HK-2 (cell line): Measurements from ENCODE around the gene LY86.

ENCODE experiments used
- DNase-seq: peaks from one replicate; pipeline ENCODE4 v3.0.0-alpha.2; 2018; ENCODE audit not compliant: unreplicated experiment

The LY86 gene

DNA sequence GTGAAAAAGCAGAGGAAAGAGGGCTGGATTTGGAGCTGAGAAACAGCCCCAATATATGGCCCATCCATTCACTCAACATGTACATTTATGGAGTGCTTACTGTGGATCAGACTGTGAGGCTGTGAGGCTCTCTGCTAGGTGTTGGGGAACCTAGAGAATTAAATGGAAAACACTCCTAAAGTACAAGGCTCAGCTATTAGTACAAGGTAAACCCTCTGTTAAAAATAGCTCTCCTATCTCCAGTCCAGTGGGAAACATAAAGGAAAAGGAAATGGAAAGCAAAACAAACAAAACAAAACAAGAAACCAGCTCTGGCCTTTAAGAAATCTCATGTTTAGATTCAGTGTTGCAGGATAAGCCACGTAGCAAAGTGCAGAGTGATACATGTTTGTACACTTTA is 35.0 kb downstream of the LY86 start:
- no peak for DNase-seq

DNA sequence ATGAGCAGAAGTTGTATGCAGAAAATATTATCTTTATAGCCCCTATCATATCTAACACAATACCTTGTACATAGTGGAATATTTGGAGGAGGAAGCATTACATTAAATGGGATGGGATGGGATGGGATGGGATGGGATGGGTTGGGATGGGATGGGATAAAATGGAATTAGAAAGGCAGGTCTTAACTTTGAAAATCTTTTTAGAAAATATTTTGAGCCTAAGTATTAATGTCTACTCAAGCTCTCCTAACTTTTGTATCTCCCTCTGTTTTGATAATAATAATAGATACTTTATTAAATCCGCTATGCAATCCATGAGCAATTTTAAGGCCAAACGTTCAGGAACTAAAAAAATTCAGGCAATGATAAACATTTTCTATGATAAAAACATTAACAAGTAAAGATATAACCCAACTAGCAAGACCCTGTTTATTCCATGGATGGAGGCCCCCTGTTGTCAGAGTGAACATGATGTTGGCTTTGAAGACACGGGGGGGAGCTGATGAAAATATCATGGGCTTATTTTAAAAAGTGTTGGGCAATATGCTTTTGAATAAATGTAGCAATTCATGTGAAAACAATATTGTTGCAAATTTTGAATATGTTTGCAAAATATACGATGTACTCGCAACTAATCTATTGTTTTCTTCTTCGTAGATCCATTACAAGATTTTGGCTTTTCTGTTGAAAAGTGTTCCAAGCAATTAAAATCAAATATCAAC is 35.9 kb downstream of the LY86 start:
- no peak for DNase-seq

DNA sequence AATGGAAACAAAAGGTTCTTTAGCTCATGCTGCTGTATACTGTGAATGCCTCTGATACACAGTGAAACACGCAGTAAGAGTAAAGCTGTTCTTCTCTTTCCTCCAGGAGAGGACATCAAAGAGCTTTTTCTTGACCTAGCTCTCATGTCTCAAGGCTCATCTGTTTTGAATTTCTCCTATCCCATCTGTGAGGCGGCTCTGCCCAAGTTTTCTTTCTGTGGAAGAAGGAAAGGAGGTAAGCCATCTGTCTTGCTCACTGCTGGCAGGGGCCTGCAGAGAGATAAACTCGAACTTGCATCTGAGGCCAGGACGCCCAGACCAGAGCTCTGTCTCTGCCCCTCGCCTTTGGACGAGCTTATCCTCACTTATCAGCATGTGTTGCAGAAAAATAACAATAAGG is 37.7 kb downstream of the LY86 start:
- no peak for DNase-seq

DNA sequence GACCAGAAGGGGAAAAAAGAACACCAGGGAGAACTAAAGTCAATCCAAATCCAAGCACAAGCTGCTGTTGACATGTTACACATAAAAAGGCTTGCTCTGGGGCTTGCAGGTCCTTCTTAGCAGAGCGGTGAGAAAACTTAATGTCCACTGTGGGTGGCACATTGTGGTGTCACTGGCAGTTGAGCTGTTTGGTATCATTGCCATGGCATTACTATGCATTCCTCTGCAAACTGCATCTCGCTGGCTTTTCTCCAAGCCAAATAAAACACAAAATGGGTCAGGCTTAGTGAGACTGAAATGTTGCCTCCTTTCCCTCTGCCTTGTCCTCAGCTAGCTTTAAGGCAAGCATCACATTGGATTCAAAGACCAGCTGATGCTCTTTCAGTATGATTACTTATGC is 40.9 kb downstream of the LY86 start:
- no peak for DNase-seq

DNA sequence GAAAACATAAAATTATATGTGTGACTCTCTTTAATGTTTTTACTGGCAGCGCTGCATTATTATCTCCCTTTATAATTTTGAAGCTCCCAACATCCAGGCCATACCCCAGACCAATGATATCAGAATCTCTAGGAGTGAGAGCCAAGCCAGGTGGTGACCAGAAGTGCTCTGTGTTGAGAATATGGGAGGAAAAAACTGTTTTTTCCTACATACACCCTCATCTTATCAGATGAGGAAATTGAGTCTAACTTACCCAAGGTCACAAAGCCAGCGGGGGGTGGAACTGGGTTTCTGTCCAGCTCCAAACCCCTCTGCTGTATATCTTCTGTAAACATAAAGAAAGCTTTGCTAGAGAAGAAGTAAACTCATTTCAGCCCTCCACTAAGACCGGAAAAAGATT is 42.5 kb downstream of the LY86 start:
- no peak for DNase-seq

DNA sequence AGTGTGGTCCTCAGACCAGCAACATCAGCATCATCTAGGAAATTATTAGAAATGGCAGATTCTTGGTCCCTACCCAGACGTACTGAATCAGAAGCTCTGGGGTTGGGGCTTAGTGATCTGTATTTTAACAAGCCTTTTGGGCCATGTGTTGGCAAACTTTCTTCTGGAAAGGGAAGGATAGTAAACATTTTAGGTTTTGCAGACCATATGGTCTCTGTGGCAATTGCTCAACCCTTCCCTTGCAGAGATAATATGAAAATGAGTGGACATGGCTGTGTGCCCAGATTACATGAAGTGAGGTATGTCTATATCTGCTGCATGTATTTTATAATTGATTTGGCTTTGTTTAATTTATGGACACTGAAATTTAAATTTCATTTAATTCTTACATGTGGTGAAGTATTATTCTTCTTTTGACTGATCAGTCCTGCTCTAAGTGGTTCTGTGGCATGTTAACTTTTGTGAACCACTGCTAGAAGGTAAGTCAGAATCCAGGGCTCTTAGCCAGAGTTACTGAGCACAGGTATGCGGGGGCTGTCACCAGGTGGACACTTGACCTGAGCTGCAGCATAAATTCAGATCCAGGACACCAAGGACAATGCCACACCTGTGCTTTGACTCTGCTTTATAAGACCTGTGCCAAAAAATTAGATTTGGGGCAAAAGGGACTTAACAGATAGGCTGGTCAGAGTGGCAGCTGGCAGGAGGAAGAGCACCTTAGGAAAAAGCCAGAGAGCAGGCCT is 43.2 kb downstream of the LY86 start:
- no peak for DNase-seq

DNA sequence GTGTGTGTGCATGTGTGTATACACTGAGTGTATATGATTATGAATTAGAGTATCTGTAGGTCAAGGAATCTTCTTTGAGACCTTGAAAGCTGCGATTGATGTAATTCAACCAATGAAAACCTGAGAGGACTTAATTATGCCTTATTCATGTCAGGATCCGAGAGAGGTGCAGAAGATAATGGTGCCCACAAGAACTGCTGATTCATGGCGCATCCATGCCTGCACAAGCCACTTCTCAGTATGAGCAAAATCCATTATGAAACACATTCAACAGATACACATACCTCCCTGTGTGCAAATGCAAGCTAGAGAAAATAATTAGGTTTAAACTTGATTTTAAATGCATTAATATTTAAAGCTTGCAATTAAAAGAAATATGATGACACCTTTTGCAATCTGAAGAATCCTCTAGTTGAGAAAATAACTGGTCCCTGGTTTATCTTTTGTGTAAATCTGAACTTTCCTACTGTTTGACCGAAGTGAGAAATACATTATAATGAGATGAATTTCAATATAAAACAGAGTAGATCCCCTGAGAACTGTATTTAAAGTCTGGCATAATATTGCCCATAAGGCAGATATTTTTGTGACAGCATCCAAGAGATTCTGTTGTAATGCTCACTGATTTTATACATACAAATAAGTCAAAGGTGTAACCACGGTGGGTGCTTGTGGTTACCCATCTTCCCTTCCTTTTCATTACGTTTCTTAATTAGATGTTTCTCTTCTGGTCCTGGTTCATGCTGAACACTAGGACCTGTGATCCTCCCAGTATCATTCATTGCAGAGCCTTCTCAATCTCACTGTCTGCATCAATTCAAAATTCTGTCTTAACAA is 45.6 kb downstream of the LY86 start:
- no peak for DNase-seq

DNA sequence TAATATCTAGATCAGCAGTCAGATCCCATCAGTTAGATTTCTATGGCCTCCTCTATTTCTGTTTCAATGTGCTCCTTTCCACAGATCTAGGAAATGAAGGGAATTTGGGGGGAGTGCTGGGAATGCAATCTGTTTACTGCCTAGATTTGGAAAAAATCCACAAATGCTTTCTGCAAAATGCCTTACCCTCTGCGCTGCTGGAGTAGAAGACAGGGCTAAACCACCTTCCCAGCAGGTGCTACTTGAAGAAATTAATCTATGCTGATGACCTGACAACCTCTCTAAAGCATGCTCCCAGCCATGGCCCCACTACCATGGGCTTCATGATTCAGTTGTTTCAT is 46.2 kb downstream of the LY86 start:
- no peak for DNase-seq

DNA sequence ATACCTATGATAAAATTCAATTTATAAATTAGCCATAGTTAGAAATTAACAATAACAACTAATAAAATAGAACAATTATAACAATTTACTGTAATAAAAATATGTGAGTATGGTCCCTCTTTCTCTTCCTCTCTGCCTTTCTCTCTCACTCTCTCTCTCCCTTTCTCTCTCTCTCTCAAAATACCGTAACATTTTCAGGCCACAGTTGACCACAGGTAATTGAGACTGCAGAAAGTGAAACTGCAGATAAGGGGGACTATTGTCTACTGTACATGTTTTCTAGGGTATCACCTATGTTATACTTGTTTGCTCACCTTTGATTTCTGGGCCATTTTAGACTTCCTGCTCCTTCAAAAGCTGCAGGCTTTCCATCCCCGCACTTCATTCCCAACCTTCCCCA is 46.8 kb downstream of the LY86 start:
- DNase-seq, result no peak

DNA sequence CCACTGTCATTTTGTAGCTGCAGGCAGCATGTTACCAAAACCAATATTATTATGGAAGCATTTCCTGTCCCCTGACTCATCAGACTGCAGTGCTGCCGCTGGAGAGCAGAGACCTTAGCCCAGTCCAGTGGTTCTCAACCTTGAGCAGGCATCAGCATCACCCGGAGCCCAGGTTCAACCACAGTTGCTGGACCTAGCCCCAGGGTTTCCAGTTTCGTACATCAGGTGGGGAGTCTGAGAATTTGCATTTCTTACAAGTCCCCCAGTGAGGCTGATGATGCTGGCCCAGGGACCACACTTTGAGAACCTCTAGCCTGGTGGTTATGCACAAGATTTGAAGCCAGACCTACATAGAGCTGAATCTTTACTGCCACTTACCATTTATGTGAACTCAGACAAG is 47.3 kb downstream of the LY86 start:
- no peak for DNase-seq

DNA sequence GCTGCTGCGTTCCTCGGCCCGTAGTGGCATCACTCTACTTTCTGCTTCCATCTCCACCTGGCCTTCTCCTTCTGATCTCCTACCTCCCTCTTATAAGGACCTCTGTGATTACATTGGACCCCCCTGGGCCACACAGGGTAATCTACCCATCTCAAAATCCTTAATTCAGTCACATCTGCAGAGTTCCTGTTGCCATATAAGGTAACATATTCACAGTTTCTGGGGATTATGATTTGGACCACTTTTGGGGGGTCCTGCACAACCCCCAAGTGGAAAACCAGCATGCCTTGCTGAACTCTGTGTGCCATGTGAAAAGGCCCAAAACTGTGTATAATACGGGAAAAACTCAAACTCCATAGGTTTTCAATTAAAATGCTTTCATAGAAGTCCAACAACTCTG is 51.1 kb downstream of the LY86 start:
- no peak for DNase-seq

DNA sequence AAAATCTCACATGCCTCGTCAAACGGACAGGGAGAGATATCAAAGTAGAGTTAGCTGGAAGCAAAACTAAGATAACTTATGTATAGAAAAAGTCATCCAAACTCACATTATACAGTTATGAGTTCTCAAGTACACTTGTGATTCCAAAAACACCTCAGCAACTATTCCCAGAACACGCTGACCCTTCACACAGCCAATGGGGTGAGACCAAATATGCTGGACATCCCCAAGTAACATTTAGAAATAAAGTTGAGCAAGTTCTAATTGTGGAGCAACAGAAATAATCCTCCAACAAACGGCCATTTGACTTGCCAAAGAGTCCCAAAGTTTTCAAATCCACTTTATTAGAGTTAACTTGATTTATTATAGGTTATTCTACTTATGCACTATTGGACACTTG is 52.4 kb downstream of the LY86 start:
- no peak for DNase-seq

DNA sequence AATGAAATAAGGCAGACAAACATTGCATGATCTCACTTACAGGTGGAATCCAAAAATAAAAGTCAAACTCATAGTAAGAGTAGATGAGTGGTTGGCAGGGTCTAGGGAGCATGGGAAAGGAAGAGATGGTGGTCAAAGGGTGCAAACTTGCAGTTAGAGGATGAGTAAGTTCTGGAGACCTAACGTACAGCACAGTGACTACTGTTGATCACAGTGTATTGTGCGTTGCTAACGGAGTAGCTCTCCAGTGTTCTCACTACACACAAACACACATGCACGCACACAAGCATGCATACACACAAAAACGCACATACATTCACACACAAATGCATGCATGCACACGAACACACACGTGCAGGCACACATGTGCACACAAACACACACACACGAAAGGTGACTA is 54.9 kb downstream of the LY86 start:
- DNase-seq, result no peak

DNA sequence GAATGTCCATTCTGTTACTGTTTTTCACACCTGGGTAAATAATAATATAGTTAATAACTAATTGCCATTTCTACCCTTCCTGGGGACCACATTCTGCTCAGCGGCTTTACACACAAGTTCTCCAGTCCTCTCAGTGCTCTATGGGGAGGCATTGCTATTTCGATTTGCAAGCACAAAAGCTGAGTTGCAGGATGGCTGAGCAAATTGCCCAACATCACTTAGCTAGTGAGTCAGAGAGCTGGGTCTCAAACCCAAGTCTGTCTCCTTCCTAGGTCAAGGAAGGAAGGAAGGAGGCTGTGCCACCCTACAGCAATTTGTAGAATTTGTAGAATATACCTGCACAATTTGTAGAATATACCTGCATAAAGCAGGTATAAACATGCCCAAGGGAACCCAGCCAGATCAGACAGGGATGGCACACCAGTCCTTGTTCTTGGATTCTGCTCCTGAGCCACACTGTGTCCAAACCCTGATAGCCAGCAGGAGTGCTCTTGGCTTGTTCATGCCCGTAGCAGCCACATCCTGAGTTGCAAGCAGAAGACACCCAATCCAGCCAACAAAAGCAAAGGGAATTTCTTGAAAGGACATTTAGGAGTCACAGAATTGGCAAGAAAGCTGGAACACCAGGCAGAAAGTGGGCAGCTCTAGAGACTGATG is 56.9 kb downstream of the LY86 start:
- no peak for DNase-seq

DNA sequence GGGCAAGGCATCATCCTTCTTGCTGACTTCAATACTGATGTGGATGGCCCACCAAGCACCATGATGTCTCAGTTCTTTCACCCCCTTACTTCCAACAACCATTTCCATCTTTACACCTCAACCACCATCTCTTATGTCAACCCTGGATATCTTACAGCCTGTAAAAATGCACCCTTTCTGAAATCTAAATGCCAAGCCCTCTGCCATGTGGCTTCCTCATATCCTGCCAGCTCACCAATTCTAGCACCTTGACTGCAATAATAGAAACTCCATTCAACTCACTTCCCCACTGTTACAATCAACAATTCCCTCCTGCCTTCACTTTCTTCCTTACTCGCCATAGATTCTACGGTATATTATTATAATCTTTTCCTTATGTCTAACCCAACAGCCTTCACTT is 57.9 kb downstream of the LY86 start:
- DNase-seq, result no peak

DNA sequence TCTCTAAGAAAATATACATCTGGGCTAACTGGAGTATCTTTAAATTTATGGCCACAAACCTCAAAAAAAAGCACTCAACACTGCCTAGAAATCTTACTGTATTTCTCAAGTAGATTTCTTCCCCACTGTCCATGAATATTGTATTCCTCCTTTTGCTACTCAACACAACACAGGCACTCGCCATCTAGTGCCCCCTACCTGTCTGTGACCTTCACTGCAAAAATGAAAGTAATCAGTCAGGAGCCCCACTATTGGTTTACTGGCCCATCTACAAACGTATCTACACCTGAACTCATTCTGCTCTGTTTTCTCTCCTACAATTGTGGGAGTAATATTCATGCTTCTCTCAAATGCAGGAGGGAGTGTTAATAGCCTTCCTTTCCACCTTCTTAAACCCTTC is 58.3 kb downstream of the LY86 start:
- no peak for DNase-seq

DNA sequence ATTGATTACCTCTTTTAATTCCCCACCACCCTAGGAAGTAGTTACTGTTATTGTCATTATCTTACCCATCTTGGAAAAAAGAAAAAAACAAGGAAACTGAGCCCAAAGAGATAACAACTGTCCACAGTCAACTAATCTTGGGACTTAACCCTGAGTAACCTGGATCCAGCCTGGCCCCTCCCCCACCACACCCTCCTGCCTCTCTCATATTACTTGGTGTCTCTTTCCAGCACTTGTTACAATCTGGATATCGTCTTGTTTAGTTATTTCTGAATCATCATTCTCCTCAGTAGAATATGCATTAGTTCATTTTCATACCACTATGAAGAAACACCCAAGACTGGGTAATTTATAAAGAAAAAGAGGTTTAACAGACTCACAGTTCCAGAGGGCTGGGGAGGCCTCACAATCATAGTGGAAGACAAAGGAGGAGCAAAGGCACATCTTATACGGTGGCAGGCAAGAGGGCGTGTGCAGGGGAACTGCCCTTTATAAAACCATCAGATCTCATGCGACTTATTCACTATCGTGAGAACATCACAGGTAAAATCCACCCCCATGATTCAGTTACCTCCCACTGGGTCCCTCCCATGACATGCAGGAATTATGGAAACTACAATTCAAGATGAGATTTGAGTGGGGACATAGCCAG is 60.3 kb downstream of the LY86 start:
- DNase-seq, result no peak

DNA sequence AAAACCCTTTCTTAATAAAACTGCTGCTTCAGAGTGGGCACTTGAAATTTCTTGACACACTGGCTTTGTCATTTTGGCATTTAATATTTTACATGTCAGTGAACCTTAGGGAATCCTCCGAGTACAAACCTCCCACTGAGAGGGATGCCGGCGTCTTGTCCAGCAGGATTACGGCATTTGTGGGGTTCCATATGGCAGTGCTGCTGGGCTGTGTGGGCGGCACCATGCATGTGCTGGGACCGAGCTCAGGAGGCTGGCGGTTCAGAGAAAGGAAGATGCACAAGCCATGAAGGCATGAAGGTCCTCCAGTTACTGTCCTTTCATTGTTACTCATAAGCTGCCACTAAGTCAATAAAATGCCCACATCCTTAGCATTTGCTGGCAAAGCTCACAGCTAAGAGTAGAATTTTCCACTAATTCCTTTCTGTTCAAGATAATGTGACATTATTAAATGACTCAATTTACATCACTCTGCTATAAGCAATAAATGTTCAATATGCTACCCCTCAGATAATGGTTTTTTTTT is 61.4 kb downstream of the LY86 start:
- DNase-seq, result no peak

DNA sequence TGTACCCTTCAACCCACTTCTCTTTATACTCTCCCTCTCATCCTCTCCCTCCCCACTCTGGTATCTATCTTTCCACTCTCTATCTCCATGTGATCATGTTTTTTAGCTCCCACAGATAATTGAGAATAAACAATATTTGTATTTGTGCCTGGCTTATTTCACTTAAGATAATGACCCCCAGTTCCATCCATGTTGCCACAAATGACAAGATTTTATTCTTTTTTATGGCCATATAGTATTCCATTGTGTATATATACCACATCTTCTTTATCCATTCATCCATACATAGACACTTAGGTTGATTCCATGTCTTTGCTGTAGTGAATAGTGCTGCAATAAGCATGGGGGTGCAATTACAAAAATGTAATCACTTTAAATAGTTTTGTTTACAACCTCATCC is 62.3 kb downstream of the LY86 start:
- DNase-seq, result no peak

DNA sequence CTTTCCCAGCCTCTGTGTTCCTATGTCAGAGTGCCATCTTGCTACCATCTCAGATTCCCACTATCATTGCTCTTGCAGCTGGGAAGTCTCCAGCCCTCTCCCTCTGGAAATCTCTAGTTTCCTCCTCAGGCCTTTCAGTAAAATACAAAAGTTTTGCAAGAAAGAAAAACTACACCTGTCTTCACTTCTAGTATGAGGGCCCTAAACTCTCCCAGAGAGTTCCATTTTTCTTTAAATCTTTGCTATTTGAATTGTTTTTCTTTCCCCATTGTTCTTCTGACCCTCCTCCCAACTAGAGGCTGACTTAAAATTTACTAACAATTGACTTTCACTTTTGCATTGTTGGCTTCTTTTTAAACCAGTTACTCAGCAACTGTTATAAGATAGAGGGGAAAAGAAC is 62.8 kb downstream of the LY86 start:
- DNase-seq, result no peak

DNA sequence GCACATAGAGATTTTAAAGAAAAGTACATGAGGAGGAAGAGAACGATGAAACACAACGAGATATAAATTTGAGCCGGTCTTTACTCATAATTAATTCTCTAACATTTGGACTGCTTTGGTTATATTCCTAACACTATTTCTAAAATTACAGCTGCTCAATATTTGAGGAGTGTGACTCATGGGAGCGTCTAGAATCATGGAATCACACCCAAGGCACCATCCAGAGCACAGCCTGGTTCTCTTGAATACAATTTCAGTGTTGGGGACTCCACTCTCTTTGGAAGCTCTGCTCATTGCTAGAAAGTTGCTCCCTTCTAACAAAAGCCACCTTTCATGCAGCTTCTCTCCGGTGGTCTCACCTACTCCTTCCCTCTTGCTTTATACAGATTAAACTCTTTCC is 64.4 kb downstream of the LY86 start:
- no peak for DNase-seq
